SK-N-SH treated with all-trans-retinoic acid at 6 μM for 48 hours (cell line): ENCODE measurements around the gene SLC35F3.

Experiments used
- ATAC-seq: fragments of 200-7000 bp; cut with Tn5 transposase; 3 replicates; pipeline ENCODE4 v1.9.1; 2020; ENCODE audit warnings: mild to moderate bottlenecking, moderate library complexity
- ARNTL ChIP-seq: fragments of 450-650 bp; formaldehyde crosslinking; IDR thresholded peaks from 2 replicates; pipeline ENCODE4 v1.5.0; 2020; ENCODE audit warnings: low read depth, mild to moderate bottlenecking, moderate library complexity, borderline replicate concordance
- BACH2 ChIP-seq: fragments of 250-450 bp; sonication (Bioruptor Pico); IDR thresholded peaks from 2 replicates; pipeline ENCODE4 v1.9.0; 2021; ENCODE audit warnings: mild to moderate bottlenecking, borderline replicate concordance
- CSDC2 ChIP-seq: fragments of 250-450 bp; sonication (Bioruptor Pico); IDR thresholded peaks from 2 replicates; pipeline ENCODE4 v1.5.0; 2020; ENCODE audit warnings: mild to moderate bottlenecking, moderate library complexity
- ESRRG ChIP-seq: fragments of 250-450 bp; sonication (Bioruptor Pico); IDR thresholded peaks from 2 replicates; pipeline ENCODE4 v1.6.1; 2021; ENCODE audit warnings: mild to moderate bottlenecking
- ISL1 ChIP-seq: fragments of 250-450 bp; sonication (Bioruptor Pico); IDR thresholded peaks from 2 replicates; pipeline ENCODE4 v2.1.2; 2022; ENCODE audit warnings: mild to moderate bottlenecking, moderate library complexity
- OSR1 ChIP-seq: fragments of 250-450 bp; sonication (Bioruptor Pico); IDR thresholded peaks from 2 replicates; pipeline ENCODE4 v1.8.0; 2022; ENCODE audit warnings: moderate library complexity, mild to moderate bottlenecking, inconsistent platforms
- POU6F1 ChIP-seq: fragments of 250-450 bp; sonication (Bioruptor Pico); IDR thresholded peaks from 2 replicates; pipeline ENCODE4 v1.8.0; 2021; ENCODE audit warnings: low read depth, mild to moderate bottlenecking, moderate library complexity, borderline replicate concordance
- PPARA ChIP-seq: fragments of 250-450 bp; sonication (Bioruptor Pico); IDR thresholded peaks from 2 replicates; pipeline ENCODE4 v1.5.0; 2020; ENCODE audit warnings: mild to moderate bottlenecking, borderline replicate concordance
- RARB ChIP-seq: fragments of 250-450 bp; sonication (Bioruptor Pico); IDR thresholded peaks from 2 replicates; pipeline ENCODE4 v1.8.0; 2021; ENCODE audit warnings: mild to moderate bottlenecking, moderate library complexity
- SNAI2 ChIP-seq: fragments of 250-450 bp; sonication (Bioruptor Pico); IDR thresholded peaks from 2 replicates; pipeline ENCODE4 v1.5.0; 2020; ENCODE audit warnings: mild to moderate bottlenecking, moderate library complexity
- TCF4 ChIP-seq: fragments of 250-450 bp; sonication (Bioruptor Pico); IDR thresholded peaks from 2 replicates; pipeline ENCODE4 v1.8.0; 2021; ENCODE audit warnings: mild to moderate bottlenecking, moderate library complexity, borderline replicate concordance
- TOX ChIP-seq: fragments of 250-450 bp; sonication (Bioruptor Pico); IDR thresholded peaks from 2 replicates; pipeline ENCODE4 v1.8.0; 2021; ENCODE audit warnings: mild to moderate bottlenecking, moderate library complexity, borderline replicate concordance
- TSHZ2 ChIP-seq: fragments of 250-450 bp; sonication (Bioruptor Pico); IDR thresholded peaks from 2 replicates; pipeline ENCODE4 v1.5.0; 2020; ENCODE audit warnings: mild to moderate bottlenecking, moderate library complexity
- ZC3H10 ChIP-seq: fragments of 250-450 bp; sonication (Bioruptor Pico); IDR thresholded peaks from 2 replicates; pipeline ENCODE4 v1.5.1; 2021; ENCODE audit warnings: mild to moderate bottlenecking, moderate library complexity
- ZFP3 ChIP-seq: fragments of 250-450 bp; sonication (Bioruptor Pico); IDR thresholded peaks from 2 replicates; pipeline ENCODE4 v1.5.0; 2020; ENCODE audit warnings: mild to moderate bottlenecking, moderate library complexity
- ZFP30 ChIP-seq: fragments of 450-650 bp; formaldehyde crosslinking; IDR thresholded peaks from 2 replicates; pipeline ENCODE4 v1.5.0; 2022; ENCODE audit warnings: mild to moderate bottlenecking, moderate library complexity
- ZNF565 ChIP-seq: fragments of 450-650 bp; formaldehyde crosslinking; conservative IDR thresholded peaks from 2 replicates; pipeline ENCODE4 v1.5.0; 2020; ENCODE audit warnings: low read depth, mild to moderate bottlenecking, moderate library complexity
- ZNF70 ChIP-seq: fragments of 450-650 bp; formaldehyde crosslinking; IDR thresholded peaks from 2 replicates; pipeline ENCODE4 v1.5.0; 2020; ENCODE audit warnings: mild to moderate bottlenecking, moderate library complexity
- ZNF8 ChIP-seq: fragments of 450-650 bp; formaldehyde crosslinking; IDR thresholded peaks from 2 replicates; pipeline ENCODE4 v1.5.0; 2020; ENCODE audit warnings: mild to moderate bottlenecking, moderate library complexity
- TF ChIP-seq, protein P1 (sequence below): fragments of 250-450 bp; sonication (Bioruptor Pico); IDR thresholded peaks from 2 replicates; pipeline ENCODE4 v1.5.1; 2021; ENCODE audit warnings: mild to moderate bottlenecking, moderate library complexity

The SLC35F3 gene

DNA sequence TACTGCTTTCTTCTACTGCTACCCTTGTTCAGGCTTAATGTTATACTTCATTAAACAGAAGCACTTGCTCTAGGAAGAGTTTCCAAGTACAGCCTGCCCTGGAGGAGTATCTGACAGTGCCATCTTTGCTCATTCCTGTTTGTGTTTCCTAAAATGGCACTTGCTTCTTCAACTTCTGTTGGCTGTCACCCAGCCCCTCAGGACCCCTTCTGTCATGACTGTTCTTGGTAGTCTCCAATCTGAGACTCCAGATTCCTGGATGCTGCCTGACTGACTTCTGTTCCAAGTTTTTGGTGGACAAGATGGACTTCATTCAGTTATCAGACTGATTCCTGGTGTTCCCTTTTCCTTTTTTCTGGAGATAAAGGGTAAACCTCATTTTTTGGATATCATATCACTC, 104.1 kb downstream of the SLC35F3 start:
- ATAC-seq: no peak
- TF ChIP-seq BACH2 (no peak), ESRRG (CRISPR knock-in tag) (no peak), ZNF565 (no peak), ZFP3 (CRISPR knock-in tag) (no peak)

- TF ChIP-seq, protein P1, sequence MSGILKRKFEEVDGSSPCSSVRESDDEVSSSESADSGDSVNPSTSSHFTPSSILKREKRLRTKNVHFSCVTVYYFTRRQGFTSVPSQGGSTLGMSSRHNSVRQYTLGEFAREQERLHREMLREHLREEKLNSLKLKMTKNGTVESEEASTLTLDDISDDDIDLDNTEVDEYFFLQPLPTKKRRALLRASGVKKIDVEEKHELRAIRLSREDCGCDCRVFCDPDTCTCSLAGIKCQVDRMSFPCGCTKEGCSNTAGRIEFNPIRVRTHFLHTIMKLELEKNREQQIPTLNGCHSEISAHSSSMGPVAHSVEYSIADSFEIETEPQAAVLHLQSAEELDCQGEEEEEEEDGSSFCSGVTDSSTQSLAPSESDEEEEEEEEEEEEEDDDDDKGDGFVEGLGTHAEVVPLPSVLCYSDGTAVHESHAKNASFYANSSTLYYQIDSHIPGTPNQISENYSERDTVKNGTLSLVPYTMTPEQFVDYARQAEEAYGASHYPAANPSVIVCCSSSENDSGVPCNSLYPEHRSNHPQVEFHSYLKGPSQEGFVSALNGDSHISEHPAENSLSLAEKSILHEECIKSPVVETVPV (CRISPR knock-in tag): no peak
- TF ChIP-seq BACH2 (no peak), ZFP3 (CRISPR knock-in tag) (no peak), TSHZ2 (CRISPR knock-in tag) (no peak), ZFP30 (CRISPR knock-in tag) (no peak), POU6F1 (CRISPR knock-in tag) (no peak)
- ATAC-seq: no peak
Observed at GRCh38 chr1:234009668-234010067, 105.2 kb downstream of the SLC35F3 start.

- no peak for TF ChIP-seq PPARA (CRISPR knock-in tag)
- no peak for TF ChIP-seq POU6F1 (CRISPR knock-in tag)
- no peak for TF ChIP-seq ISL1 (CRISPR knock-in tag)
- TF ChIP-seq TOX (CRISPR knock-in tag): no peak
- TF ChIP-seq ZFP30 (CRISPR knock-in tag): no peak
- no peak for TF ChIP-seq ARNTL (CRISPR knock-in tag)
- TF ChIP-seq ZNF70 (CRISPR knock-in tag): no peak
- TF ChIP-seq CSDC2: no peak
- TF ChIP-seq BACH2: no peak
- no peak for TF ChIP-seq ZNF565
- TF ChIP-seq ZC3H10: no peak
- TF ChIP-seq TCF4: no peak
- no peak for TF ChIP-seq TSHZ2 (CRISPR knock-in tag)
- no peak for TF ChIP-seq ZNF8
- TF ChIP-seq RARB (CRISPR knock-in tag): no peak
- no peak for TF ChIP-seq OSR1
- no peak for ATAC-seq
Observed at GRCh38 chr1:234014208-234014607, 109.7 kb downstream of the SLC35F3 start.

GRCh38 chr1:234018816-234019215, 114.3 kb downstream of the SLC35F3 start:
- no peak for TF ChIP-seq TOX (CRISPR knock-in tag)
- TF ChIP-seq SNAI2 (CRISPR knock-in tag): no peak
- TF ChIP-seq, all 23 proteins: peak for 0
- no peak for ATAC-seq
